GM12875 (cell line): ENCODE measurements around the gene SNX24.

ENCODE experiments used
- H3K4me3 ChIP-seq: one replicate; pipeline ENCODE4 v1.5.1; 2011; ENCODE audit warnings: low read depth, low read length, control low read depth
- CTCF ChIP-seq: IDR thresholded peaks from 2 replicates; pipeline ENCODE4 v1.5.1; 2011; ENCODE audit warnings: low read depth, mild to moderate bottlenecking, control low read depth, inconsistent platforms, low read length, moderate library complexity, borderline replicate concordance; ENCODE audit not compliant: insufficient read depth

Gene SNX24

GRCh38 chr5:122929980-122930379 lies 84.6 kb downstream of the SNX24 start:
- no peak for TF ChIP-seq CTCF
- no peak overlapping the region for H3K4me3 ChIP-seq

- no peak for TF ChIP-seq CTCF
- H3K4me3 ChIP-seq = no peak overlapping the region
Observed at GRCh38 chr5:122933956-122934355, 88.5 kb downstream of the SNX24 start.

GRCh38 chr5:122936088-122936487 lies 90.7 kb downstream of the SNX24 start:
- no peak for TF ChIP-seq CTCF
- no peak overlapping the region for H3K4me3 ChIP-seq

GRCh38 chr5:122937914-122938313 lies 92.5 kb downstream of the SNX24 start:
- TF ChIP-seq CTCF = no peak
- no peak overlapping the region for H3K4me3 ChIP-seq

GRCh38 chr5:122940890-122941289 lies 95.5 kb downstream of the SNX24 start:
- no peak for TF ChIP-seq CTCF
- H3K4me3 ChIP-seq = no peak overlapping the region

GRCh38 chr5:122941737-122942136 lies 96.3 kb downstream of the SNX24 start:
- no peak for TF ChIP-seq CTCF
- no peak overlapping the region for H3K4me3 ChIP-seq

- TF ChIP-seq CTCF = no peak
- no peak overlapping the region for H3K4me3 ChIP-seq
Observed at GRCh38 chr5:122942164-122942914, 96.9 kb downstream of the SNX24 start.
